ENCODE measurements around the gene PROM2.

The PROM2 gene

DNA sequence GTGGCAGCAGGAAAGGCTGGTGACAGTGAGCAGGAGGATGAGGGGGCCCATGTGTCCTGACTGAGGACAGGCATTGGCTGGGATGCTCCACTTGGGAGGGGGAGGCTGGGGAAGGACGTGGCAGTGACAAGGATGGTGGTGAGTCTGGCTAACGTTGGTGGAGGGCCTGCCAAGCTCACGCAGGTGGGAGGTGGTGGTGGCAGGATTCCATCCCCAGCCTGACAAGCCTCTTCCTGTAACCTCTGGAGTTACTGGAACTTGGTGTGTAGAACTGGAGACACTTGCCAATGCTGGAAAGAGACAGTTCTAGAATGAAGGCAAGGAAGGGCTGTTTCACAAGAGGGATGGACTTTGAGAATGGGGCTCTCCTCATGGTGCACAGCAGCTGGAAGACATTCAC, 8.2 kb downstream of the PROM2 start:
- Histone ChIP-seq H3K4me3 (ENCODE audit: low read depth in 1 of 2, low read length in 2 of 2) (no peak overlapping the region), H3K27me3 (ENCODE audit: control insufficient read depth in 1 of 2, insufficient read depth in 2 of 2, low read length in 2 of 2) (no peaks in the 10 kb centered on the region), H3K4me1 (ENCODE audit: control insufficient read depth in 1 of 2, insufficient read depth in 2 of 2, low read length in 2 of 2) (peaks cover 0 to 6% of the 10 kb centered on the region in 2 donors), H3K27ac (ENCODE audit: low read depth, low read length) (no peak overlapping the region), H3K9me3 (ENCODE audit: control insufficient read depth in 1 of 2, low read length in 2 of 2) (no peaks in the 10 kb centered on the region), H3K9ac (ENCODE audit: low read depth in 1 of 2, low read length in 2 of 2) (no peak overlapping the region), H3K36me3 (ENCODE audit: control insufficient read depth in 1 of 2, insufficient read depth in 2 of 2, low read length in 2 of 2) (peaks cover 3 to 28% of the 10 kb centered on the region in 2 donors)

DNA sequence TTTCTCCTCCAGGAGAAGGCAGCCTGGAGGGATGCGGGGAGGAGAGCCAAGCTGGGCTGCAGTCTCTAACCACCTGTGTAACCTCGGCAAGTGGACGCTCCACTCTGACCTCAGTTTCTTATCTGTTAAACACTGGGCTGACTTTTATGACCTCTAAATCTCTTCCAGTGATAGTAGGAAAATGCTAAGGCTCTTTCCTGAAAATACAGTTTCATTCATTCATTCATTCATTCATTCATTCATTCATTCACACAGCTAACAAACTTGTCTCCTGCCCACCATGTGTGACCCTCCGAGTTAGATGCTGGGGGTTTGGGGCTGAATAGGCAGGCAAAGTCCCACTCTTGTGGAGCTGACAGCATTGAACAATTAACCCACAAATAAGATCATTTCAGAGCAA, 9.3 kb downstream of the PROM2 start:
- H3K27me3 ChIP-seq (ENCODE audit: control insufficient read depth in 1 of 2, insufficient read depth in 2 of 2, low read length in 2 of 2), result no peaks in the 10 kb centered on the region
- H3K4me3 ChIP-seq (ENCODE audit: low read depth in 1 of 2, low read length in 2 of 2), result no peak overlapping the region
- no peaks in the 10 kb centered on the region for H3K4me1 ChIP-seq (ENCODE audit: control insufficient read depth in 1 of 2, insufficient read depth in 2 of 2, low read length in 2 of 2)
- no peak overlapping the region for H3K27ac ChIP-seq (ENCODE audit: low read depth, low read length)
- no peaks in the 10 kb centered on the region for H3K9me3 ChIP-seq (ENCODE audit: control insufficient read depth in 1 of 2, low read length in 2 of 2)
- no peak overlapping the region for H3K9ac ChIP-seq (ENCODE audit: low read depth in 1 of 2, low read length in 2 of 2)
- peaks cover 3 to 33% of the 10 kb centered on the region in 2 donors for H3K36me3 ChIP-seq (ENCODE audit: control insufficient read depth in 1 of 2, insufficient read depth in 2 of 2, low read length in 2 of 2)

DNA sequence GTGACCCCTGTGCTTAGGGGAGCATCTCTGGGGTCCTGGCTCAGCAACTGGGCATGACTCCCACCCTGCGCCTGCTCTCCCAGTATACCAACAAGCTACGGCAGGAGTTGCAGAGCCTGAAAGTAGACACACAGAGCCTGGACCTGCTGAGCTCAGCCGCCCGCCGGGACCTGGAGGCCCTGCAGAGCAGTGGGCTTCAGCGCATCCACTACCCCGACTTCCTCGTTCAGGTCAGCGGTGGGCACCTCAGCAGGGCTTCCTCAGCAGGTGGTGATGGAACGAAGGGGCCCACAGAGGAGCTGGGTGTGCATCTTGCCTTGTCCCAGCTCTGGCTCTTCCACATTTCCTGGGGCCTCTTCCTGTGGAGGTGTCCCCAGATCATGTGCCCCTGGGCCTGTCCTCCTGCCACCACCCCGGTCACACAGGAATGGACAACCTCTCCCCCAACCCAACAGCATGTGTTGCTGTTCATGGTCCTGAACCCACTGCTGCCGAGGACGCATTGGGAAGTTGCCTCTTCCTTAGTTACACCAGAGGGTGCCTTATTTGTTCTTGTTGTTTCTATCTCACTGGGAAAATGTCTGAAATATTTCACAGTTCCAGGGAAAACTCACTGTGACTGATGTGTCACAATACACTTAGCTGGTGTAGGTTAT, 10.8 kb downstream of the PROM2 start:
- Histone ChIP-seq H3K36me3 (ENCODE audit: control insufficient read depth in 1 of 2, insufficient read depth in 2 of 2, low read length in 2 of 2) (peaks cover 6 to 30% of the 10 kb centered on the region in 2 donors), H3K4me3 (ENCODE audit: low read depth in 1 of 2, low read length in 2 of 2) (no peak overlapping the region), H3K4me1 (ENCODE audit: control insufficient read depth in 1 of 2, insufficient read depth in 2 of 2, low read length in 2 of 2) (no peaks in the 10 kb centered on the region), H3K27me3 (ENCODE audit: control insufficient read depth in 1 of 2, insufficient read depth in 2 of 2, low read length in 2 of 2) (no peaks in the 10 kb centered on the region), H3K9ac (ENCODE audit: low read depth in 1 of 2, low read length in 2 of 2) (no peak overlapping the region), H3K9me3 (ENCODE audit: control insufficient read depth in 1 of 2, low read length in 2 of 2) (no peaks in the 10 kb centered on the region), H3K27ac (ENCODE audit: low read depth, low read length) (no peak overlapping the region)

DNA sequence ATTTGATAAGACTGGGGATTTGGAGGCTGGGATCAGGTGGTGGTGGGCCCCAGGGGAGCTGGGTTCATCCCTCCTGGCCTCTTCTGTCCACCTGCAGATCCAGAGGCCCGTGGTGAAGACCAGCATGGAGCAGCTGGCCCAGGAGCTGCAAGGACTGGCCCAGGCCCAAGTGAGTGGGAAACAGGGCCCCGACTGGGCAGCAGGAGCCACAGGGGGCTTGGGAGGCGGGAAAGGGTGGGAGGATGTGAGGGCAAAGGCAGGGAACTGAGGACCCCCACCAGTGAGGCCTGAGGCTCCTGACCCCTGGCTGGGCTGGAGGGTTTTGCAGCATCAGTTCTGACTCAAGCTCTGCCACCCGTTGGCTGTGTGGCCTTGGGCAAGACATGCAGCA, 11.3 kb downstream of the PROM2 start:
- no peak overlapping the region for H3K27ac ChIP-seq (ENCODE audit: low read depth, low read length)
- no peaks in the 10 kb centered on the region for H3K4me1 ChIP-seq (ENCODE audit: control insufficient read depth in 1 of 2, insufficient read depth in 2 of 2, low read length in 2 of 2)

DNA sequence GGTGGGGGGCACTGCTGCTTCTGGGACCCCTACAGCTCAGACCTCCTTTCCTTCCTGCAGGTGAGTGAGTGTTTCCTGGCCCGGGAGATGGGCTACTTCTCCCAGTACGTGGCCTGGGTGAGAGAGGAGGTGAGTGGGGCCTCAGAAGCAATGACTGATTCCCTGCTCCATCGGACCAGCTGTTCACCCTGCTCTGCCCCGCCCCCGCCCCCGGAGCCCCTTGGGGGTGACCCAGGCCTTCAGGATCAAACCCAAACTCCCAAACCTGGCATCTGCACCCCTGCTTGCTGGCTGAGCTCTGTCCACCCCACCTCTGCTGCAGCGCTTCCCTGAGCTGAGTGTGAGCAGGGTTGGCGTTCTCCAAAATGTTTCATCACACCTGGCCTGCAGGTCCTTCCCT, 13.1 kb downstream of the PROM2 start:
- Histone ChIP-seq H3K4me1 (ENCODE audit: control insufficient read depth in 1 of 2, insufficient read depth in 2 of 2, low read length in 2 of 2) (no peaks in the 10 kb centered on the region), H3K27ac (ENCODE audit: low read depth, low read length) (no peak overlapping the region), H3K36me3 (ENCODE audit: control insufficient read depth in 1 of 2, insufficient read depth in 2 of 2, low read length in 2 of 2) (peaks cover 11 to 22% of the 10 kb centered on the region in 2 donors), H3K9me3 (ENCODE audit: control insufficient read depth in 1 of 2, low read length in 2 of 2) (peaks cover 0 to 4% of the 10 kb centered on the region in 2 donors), H3K4me3 (ENCODE audit: low read depth in 1 of 2, low read length in 2 of 2) (no peak overlapping the region), H3K27me3 (ENCODE audit: control insufficient read depth in 1 of 2, insufficient read depth in 2 of 2, low read length in 2 of 2) (no peaks in the 10 kb centered on the region), H3K9ac (ENCODE audit: low read depth in 1 of 2, low read length in 2 of 2) (no peak overlapping the region)

More for the DNA sequence above, 11.3 kb downstream of the PROM2 start:
- Histone ChIP-seq H3K4me3 (ENCODE audit: low read depth in 1 of 2, low read length in 2 of 2) (no peak overlapping the region), H3K27me3 (ENCODE audit: control insufficient read depth in 1 of 2, insufficient read depth in 2 of 2, low read length in 2 of 2) (no peaks in the 10 kb centered on the region), H3K9me3 (ENCODE audit: control insufficient read depth in 1 of 2, low read length in 2 of 2) (no peaks in the 10 kb centered on the region), H3K36me3 (ENCODE audit: control insufficient read depth in 1 of 2, insufficient read depth in 2 of 2, low read length in 2 of 2) (peaks cover 10 to 30% of the 10 kb centered on the region in 2 donors), H3K9ac (ENCODE audit: low read depth in 1 of 2, low read length in 2 of 2) (no peak overlapping the region)

DNA sequence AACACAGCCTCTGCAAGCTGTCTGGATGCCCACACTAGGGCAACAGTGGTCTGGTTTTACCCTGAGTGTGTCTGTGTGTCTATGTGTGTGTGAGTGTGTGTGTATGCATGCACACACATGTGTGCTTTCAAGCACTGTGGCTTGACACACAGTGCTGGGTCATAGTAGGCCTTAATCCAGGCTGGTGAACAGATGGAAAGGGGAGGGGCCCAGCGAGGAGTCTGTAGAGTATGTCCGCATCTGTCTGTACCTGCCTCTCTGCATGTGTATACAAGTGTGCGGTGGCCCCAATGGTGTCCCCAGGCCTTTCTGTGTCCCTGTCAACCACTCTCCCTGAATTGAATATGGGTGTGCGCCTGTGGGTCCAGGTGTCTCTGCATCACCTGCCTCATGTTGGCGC, 13.6 kb downstream of the PROM2 start:
- Histone ChIP-seq H3K36me3 (ENCODE audit: control insufficient read depth in 1 of 2, insufficient read depth in 2 of 2, low read length in 2 of 2) (peaks cover 11 to 17% of the 10 kb centered on the region in 2 donors), H3K4me1 (ENCODE audit: control insufficient read depth in 1 of 2, insufficient read depth in 2 of 2, low read length in 2 of 2) (no peaks in the 10 kb centered on the region), H3K9me3 (ENCODE audit: control insufficient read depth in 1 of 2, low read length in 2 of 2) (peaks cover 0 to 4% of the 10 kb centered on the region in 2 donors), H3K4me3 (ENCODE audit: low read depth in 1 of 2, low read length in 2 of 2) (no peak overlapping the region), H3K27ac (ENCODE audit: low read depth, low read length) (no peak overlapping the region), H3K9ac (ENCODE audit: low read depth in 1 of 2, low read length in 2 of 2) (no peak overlapping the region), H3K27me3 (ENCODE audit: control insufficient read depth in 1 of 2, insufficient read depth in 2 of 2, low read length in 2 of 2) (no peaks in the 10 kb centered on the region)

DNA sequence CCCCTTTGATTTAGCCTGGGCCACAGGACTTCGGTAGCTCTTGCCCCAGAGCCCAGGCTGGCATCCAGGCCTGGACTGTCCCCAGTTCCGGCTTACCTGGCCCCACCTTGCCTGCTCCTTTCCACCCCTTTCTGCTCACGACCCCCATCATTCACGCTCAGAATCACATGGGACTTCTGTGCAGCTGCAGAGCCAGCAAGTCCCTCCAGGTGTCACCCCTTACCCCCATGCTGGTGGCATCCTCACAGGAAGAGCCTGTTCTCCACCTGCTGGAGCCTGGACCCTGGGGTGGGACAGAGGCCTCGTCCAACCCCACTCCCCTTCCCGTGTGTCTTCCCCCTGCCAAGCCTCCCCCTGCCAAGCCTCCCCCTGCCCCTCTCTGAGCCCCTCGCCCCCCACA, 15.0 kb downstream of the PROM2 start:
- Histone ChIP-seq H3K27me3 (ENCODE audit: control insufficient read depth in 1 of 2, insufficient read depth in 2 of 2, low read length in 2 of 2) (no peaks in the 10 kb centered on the region), H3K9me3 (ENCODE audit: control insufficient read depth in 1 of 2, low read length in 2 of 2) (peaks cover 0 to 4% of the 10 kb centered on the region in 2 donors), H3K9ac (ENCODE audit: low read depth in 1 of 2, low read length in 2 of 2) (no peak overlapping the region), H3K27ac (ENCODE audit: low read depth, low read length) (no peak overlapping the region), H3K4me3 (ENCODE audit: low read depth in 1 of 2, low read length in 2 of 2) (no peak overlapping the region), H3K36me3 (ENCODE audit: control insufficient read depth in 1 of 2, insufficient read depth in 2 of 2, low read length in 2 of 2) (peaks cover 11 to 16% of the 10 kb centered on the region in 2 donors), H3K4me1 (ENCODE audit: control insufficient read depth in 1 of 2, insufficient read depth in 2 of 2, low read length in 2 of 2) (no peaks in the 10 kb centered on the region)

DNA sequence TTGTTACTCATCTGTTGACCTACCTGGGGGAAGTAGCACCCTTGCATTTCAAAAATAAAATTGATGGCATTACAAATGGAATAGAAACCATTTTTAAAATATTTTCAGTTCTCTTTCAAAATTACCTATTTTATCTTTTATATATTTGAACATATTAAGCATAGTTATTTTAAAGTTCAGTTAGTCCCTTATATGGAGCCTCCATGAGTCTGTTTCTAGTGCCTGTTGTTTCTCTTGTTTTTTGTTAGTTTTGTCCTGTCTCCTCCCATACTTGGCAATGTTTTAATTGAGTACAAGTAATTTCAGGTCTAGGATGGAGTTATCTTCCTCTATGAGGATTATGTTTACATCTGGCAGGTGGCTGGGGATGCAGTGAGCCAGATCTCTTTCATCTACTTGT, 17.0 kb downstream of the PROM2 start:
- H3K36me3 ChIP-seq (ENCODE audit: control insufficient read depth in 1 of 2, insufficient read depth in 2 of 2, low read length in 2 of 2), result peaks cover 11 to 13% of the 10 kb centered on the region in 2 donors

DNA sequence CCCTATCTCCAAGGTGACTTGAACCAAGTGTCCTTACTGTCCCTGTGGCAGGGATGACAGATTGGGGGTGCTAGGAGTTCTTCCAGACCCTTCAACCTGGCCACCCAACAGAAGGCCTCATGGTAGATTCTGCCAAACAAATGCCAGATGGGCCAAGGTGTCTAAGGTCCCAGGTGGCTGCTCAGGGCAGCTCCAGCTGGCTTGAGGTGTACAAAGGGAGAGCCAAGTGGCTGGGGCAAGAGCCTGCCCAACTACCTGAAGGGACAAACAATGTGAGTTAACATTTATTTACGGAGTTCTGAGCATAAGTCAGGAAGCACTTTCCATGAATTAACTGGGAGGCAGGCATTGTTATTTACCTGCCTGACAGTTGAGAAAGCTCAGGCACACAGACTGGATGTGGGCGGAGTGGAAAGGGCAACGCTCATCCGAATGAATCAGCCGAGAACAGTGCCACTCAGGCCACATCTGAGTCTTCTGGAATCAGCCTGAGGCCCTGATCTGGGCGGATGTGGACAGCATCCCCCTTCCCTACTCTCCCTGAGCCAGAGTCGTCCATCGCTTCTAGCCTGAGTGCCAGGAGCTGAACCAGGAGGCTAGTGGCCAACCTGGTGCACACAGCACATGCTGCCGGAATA, 18.5 kb downstream of the PROM2 start:
- Histone ChIP-seq H3K9ac (ENCODE audit: low read depth in 1 of 2, low read length in 2 of 2) (no peak overlapping the region), H3K9me3 (ENCODE audit: control insufficient read depth in 1 of 2, low read length in 2 of 2) (peaks cover 0 to 4% of the 10 kb centered on the region in 2 donors)

More for the DNA sequence above, 17.0 kb downstream of the PROM2 start:
- Histone ChIP-seq H3K4me1 (ENCODE audit: control insufficient read depth in 1 of 2, insufficient read depth in 2 of 2, low read length in 2 of 2) (no peaks in the 10 kb centered on the region), H3K9ac (ENCODE audit: low read depth in 1 of 2, low read length in 2 of 2) (no peak overlapping the region), H3K9me3 (ENCODE audit: control insufficient read depth in 1 of 2, low read length in 2 of 2) (peaks cover 0 to 4% of the 10 kb centered on the region in 2 donors), H3K27me3 (ENCODE audit: control insufficient read depth in 1 of 2, insufficient read depth in 2 of 2, low read length in 2 of 2) (no peaks in the 10 kb centered on the region), H3K4me3 (ENCODE audit: low read depth in 1 of 2, low read length in 2 of 2) (no peak overlapping the region), H3K27ac (ENCODE audit: low read depth, low read length) (no peak overlapping the region)

DNA sequence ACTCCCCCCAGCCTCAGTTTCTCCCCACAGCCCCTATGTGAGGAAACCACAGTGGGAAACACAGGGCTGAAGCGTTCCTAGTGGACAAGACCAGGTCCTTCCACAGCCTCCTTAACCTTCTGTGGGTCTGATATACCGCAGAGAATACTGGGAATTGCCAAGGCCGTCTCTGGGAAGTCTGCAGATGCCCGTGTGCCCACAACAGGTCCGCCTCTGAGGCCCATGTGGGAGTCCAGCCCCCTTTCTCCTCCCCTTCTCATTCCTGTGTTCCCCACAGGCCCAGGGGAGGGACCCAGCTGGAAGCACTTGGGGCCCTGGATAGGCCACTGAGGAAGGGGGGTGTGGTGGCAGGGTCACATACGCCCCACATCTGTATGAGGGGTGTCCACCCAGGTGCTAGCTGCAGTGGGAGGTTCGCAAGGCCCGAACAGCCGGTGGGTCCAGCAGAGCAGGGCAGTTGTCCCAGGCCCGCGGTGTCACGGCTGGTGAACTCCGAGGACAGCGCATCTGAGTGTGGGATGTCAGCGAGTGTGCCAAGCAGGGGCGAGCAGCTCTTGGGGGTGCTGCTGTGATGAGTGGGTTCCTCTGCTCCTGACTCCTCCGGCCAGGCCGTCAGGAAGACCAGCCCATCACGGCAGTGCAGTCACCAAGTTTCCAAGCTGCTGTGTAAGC, 20.5 kb downstream of the PROM2 start:
- Histone ChIP-seq H3K9ac (ENCODE audit: low read depth in 1 of 2, low read length in 2 of 2) (no peak overlapping the region), H3K27me3 (ENCODE audit: control insufficient read depth in 1 of 2, insufficient read depth in 2 of 2, low read length in 2 of 2) (peaks cover 0 to 4% of the 10 kb centered on the region in 2 donors), H3K4me3 (ENCODE audit: low read depth in 1 of 2, low read length in 2 of 2) (no peak overlapping the region), H3K36me3 (ENCODE audit: control insufficient read depth in 1 of 2, insufficient read depth in 2 of 2, low read length in 2 of 2) (peaks cover 6% of the 10 kb centered on the region in 2 donors), H3K9me3 (ENCODE audit: control insufficient read depth in 1 of 2, low read length in 2 of 2) (peaks cover 0 to 4% of the 10 kb centered on the region in 2 donors), H3K27ac (ENCODE audit: low read depth, low read length) (no peak overlapping the region), H3K4me1 (ENCODE audit: control insufficient read depth in 1 of 2, insufficient read depth in 2 of 2, low read length in 2 of 2) (peaks cover 0 to 5% of the 10 kb centered on the region in 2 donors)

More for the DNA sequence above, 18.5 kb downstream of the PROM2 start:
- Histone ChIP-seq H3K27me3 (ENCODE audit: control insufficient read depth in 1 of 2, insufficient read depth in 2 of 2, low read length in 2 of 2) (no peaks in the 10 kb centered on the region), H3K4me1 (ENCODE audit: control insufficient read depth in 1 of 2, insufficient read depth in 2 of 2, low read length in 2 of 2) (peaks cover 0 to 3% of the 10 kb centered on the region in 2 donors), H3K27ac (ENCODE audit: low read depth, low read length) (no peak overlapping the region), H3K4me3 (ENCODE audit: low read depth in 1 of 2, low read length in 2 of 2) (no peak overlapping the region), H3K36me3 (ENCODE audit: control insufficient read depth in 1 of 2, insufficient read depth in 2 of 2, low read length in 2 of 2) (peaks cover 7 to 11% of the 10 kb centered on the region in 2 donors)
